NCI-H82 treated with DMSO at 0.1 percent for 48 hours (cell line): Measurements from ENCODE around the gene SHANK3.

Experiments
- DNase-seq: peaks from one replicate; lab custom pipeline; 2025; ENCODE audit not compliant: unreplicated experiment; lab: John Stamatoyannopoulos, UW

The SHANK3 gene

DNA sequence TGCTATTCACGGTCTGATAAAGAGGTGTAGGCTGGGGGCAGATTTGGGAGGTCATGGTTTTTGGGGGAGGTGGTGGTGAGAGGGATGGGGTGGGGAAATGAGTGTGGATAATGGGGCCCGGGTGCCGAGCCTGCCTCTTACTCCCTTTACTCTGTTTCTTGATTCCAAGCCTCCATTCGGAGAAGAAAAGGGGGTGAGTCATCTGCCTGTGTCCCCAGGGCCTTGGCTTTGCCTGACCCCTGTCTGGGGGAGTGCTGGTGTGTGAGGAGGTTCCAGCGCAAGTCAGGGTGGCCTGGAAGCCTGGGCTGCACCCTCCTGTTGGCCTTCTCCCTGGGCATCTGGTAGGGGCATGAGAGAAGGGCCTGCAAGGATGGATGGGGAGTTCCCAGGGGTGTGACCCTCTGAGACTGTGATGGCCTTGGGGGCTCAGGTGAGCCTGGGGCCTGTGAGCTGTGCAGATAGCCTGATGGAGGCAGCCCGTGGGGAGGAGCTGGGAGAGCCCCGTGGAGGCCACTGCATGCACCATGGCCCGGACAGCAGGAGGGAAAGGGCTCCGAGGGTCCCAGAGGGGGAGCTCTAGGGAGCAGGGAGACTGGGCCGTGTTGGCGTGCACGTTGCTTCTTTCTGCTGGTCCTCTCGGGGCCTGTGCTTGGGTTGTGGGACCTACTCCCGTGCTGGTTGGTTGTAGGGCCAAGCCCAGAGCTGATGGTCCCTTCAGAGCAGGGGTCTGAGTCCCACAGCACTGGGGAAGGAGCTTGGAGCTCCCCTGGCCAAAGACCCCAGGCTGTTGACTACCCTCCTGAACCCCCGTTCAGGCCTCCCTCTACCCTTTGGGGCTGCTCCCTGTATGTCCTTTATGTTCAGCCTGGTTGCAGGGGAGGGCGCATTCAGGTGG lies 39.1 kb downstream of the SHANK3 start:
- DNase-seq, result no peak

DNA sequence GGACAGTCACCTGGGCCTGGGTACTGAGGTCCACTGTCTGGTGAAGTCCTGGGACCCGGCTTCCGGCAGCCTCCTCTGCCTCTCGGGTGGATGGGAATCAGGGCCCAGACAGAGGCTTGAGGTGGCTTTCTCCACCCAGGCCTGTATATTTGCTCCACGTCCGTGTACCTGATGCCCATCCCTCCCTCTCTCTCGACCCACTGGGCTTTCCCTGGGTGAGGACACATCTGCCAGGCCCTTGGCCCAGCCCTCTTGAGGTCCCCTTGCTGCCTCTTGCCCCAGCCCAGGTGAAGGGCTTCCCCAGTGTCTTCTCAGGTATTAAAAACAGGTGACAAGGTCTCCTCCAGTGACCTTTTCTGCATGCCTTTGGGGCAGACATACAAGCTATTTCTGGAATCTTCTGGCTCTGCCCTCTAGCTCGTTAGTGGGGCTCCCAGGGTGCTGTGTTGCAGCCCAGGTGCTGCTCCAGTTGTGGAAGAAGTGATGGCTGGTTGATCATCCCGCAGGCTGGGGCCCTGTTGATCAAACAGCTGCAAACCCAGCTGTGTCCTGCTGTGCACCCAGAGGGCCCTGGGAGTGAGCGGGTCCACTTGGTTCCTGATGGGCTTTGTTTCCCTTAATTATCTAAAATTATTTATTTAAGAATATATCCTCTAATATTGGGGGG lies 39.9 kb downstream of the SHANK3 start:
- no peak for DNase-seq

DNA sequence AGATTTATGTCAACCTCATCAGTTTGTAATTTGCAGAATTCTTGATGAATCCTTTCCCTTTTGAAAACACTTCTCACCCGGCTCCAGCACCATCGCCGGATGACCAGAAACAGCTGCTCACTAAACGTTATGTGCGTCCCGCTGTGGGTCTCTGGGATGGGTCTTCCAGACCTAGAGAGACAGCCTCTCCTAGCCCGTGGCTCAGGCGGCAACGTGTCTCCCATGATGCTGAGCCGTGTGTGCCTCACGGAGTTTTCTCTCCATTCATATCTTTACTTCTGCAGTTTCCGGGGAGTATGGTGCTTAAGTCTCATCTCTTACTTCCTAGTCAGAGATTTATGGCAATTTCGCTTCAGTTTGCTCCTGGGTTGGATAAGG lies 40.4 kb downstream of the SHANK3 start:
- DNase-seq, result no peak

DNA sequence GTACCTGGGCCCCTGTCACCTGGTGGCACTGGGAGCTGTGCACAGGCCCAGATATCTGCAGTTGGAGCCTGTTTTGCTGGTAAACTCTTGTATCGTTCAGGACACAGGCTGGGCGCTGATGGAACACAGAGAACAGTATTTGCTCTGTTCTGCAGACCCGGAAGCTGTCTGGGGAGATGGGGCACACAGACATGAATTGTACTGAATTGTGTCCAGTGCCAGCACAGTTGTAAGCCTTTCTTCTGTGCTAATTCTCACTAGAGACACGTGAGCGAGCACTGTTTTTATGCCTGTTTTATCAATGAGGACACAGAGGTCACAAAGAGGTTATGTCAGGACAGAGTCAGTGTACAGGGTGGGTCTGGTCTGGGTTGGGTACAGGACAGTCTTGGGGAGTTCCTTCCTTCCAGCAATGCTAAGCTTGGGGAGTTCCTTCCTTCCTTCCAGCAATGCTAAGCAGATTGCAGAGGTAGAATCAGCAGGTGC lies 41.0 kb downstream of the SHANK3 start:
- DNase-seq, result no peak

DNA sequence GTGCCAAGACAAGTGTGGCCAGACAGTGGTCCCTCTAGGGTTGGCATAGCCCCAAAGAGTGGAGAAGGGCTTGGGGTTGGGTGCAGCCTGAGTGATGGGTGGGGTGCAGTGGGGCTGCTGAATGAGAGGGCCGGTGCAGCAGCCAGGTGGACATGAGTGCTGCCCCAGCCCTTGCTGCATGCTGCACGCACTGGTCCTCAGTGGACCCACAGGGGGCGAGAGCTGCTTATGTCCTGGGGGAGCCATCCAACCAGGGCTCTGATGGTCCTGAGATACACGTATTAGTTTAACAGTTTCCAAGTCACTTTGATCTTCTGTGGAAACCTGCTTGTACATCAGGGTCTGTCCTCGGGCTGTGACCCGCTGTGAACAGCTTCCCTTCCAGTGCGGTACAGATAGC lies 41.5 kb downstream of the SHANK3 start:
- no peak for DNase-seq

DNA sequence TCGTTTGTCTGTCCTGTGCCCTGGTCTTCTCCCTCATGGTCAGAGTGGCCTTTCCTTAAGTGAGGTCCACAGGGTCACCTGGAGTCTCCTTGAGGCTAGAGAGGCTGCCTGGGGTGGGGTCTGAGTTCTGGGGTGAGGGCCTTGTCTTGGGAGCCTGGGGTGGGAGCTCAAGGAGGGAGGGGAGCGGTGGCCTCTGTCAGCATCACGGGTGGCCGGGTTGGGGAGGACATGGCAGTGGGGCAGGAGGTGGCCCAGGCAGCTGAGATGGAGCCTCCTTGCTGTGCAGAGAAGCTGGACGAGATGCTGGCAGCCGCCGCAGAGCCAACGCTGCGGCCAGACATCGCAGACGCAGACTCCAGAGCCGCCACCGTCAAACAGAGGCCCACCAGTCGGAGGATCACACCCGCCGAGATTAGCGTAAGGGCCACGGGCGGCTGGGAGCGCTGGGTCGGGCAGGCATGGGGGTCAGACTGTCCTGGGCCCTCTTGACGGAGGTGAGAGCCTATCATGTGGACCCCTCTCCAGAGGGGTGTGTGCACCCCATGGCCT lies 42.1 kb downstream of the SHANK3 start:
- no peak for DNase-seq

DNA sequence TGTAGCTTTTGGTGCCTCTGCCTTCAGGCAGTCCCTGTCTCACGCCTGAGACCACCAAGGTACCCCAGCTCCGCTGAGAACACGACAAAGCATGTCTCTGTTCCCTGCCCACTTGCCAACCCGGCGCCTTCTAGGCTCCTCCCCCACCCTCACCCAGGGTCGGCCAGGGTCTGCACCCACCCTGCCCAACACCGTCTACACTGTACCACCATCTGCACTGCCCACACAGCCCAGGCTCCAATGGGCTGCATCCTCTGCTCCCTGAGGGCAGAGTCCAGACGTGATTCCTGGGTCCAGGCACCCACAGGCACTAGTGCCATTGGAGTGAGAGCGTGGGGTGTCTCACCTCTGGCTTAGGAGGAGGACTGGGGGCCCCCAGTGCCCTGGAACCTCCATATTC lies 42.6 kb downstream of the SHANK3 start:
- no peak for DNase-seq

DNA sequence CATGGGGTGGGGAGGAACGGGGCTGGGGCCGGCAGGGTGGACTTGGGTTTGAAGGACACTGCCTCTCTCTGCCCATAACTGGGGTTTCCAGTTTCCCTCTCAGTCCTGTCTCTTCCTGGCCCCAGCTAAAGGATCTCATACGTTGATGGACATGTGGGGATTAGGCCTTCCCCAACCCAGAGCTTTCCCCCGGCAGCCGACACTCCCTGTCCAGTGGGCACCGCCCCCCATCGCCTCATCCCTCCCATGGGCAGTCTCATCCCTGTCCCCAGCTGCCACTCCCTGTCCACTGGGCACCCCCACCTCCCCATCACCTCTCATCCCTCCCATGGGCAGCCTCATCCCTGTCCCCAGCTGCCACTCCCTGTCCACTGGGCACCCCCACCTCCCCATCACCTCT lies 43.2 kb downstream of the SHANK3 start:
- DNase-seq, result no peak

DNA sequence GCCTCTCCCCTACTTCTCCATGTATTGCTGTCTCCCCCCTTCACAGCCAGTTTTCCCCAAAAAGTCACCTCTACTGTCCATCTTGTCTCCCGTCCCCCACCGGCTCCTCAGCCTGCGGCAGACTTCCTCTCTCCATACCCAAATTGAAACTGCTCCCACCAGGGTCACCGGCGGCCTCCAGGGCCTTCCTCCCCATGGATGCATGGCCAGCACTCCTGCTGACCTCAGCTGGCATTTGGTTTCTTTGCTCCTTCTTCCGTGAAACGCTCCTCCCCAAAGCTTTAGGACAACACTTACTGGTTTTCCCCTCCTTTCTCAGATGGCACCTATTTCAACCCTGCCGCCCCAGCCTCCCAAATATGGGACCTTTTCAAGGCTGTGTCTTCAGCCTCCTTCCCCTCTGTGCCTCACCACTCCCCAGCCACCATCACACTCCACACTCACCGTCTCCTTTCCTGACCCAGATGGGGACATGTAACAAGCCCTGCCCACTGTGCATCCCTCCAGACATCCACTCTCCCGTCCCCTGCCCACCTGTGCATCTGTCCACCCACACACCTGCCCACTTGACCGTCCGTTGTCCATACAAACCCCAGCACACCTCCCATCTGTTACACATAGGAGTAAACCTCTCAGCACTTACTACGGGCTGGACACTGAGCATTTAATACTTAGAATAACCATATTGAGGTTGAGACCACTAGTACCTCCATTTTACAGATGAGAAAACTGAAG lies 43.8 kb downstream of the SHANK3 start:
- no peak for DNase-seq

DNA sequence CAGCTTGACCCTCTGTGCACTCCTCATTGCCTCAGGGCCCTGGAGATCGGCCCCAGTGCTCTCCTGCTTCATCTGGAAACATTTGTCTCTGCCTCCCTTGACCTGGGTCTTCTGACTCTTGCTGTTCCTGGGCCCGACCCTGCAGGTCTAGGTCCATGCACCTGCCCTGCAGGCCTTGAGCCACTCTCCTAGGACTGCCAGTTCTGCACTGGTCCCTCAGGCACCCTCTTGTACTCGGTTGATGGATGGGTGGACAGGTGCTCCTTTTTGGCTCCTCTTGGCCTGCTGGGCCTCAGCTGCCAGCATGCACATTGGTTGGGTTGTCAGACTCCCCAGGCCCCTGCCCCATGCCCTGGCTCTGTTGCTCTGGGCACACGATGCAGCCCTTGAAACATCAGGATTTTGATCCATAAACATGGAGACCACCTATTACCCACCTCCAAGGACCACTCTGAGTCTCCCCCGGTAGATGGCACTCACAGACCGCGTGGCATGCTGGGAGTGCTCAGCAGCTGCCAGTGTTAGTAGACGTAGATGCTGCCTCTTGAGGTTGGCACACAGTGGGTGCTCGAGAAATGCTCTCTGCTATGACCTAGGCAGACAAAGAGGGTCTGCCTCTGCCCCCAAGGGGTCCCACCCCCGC lies 45.2 kb downstream of the SHANK3 start:
- no peak for DNase-seq

DNA sequence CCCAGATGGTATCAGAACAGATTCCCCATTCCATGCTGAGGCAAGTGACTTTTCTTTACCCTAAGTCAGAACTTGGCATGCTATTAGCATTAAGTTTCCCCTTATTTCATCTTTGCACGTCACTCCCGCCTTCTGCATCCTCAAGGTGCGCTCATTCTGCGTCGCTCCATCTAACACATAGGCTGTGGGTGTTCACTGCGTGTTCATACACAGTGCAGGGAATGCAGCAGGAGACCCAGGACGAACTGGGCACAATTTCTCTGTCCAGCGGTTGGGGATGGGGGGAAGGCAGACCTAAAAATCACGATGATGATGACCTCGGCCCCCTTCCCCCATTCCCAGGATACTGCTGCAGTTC lies 45.7 kb downstream of the SHANK3 start:
- DNase-seq, result no peak

DNA sequence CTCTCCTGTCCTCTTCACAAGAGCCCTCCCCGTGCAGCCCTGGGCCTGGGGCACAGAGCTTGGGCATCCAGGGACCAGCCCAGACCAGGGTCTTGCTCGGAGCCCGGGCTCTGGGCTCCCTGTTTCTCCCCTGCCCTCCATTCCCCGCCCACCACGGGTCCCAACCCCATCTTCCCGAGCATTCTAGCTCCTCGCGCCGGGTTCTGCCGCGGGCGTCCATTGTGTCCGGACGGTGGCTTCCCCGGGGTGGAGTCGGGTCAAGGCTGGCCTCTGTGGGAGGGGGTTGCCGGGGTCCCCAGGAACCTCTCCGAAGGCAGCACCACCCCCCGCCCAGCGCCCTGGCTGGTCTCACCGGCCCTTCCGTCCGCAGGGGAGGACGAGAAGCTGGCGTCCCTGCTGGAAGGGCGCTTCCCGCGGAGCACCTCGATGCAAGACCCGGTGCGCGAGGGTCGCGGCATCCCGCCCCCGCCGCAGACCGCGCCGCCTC lies 47.2 kb downstream of the SHANK3 start:
- no peak for DNase-seq

DNA sequence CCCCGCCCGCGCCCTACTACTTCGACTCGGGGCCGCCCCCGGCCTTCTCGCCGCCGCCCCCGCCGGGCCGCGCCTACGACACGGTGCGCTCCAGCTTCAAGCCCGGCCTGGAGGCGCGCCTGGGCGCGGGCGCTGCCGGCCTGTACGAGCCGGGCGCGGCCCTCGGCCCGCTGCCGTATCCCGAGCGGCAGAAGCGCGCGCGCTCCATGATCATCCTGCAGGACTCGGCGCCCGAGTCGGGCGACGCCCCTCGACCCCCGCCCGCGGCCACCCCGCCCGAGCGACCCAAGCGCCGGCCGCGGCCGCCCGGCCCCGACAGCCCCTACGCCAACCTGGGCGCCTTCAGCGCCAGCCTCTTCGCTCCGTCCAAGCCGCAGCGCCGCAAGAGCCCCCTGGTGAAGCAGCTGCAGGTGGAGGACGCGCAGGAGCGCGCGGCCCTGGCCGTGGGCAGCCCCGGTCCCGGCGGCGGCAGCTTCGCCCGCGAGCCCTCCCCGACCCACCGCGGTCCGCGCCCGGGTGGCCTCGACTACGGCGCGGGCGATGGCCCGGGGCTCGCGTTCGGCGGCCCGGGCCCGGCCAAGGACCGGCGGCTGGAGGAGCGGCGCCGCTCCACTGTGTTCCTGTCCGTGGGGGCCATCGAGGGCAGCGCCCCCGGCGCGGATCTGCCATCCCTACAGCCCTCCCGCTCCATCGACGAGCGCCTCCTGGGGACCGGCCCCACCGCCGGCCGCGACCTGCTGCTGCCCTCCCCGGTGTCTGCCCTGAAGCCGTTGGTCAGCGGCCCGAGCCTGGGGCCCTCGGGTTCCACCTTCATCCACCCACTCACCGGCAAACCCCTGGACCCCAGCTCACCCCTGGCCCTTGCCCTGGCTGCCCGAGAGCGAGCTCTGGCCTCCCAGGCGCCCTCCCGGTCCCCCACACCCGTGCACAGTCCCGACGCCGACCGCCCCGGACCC lies 48.0 kb downstream of the SHANK3 start:
- no peak for DNase-seq

DNA sequence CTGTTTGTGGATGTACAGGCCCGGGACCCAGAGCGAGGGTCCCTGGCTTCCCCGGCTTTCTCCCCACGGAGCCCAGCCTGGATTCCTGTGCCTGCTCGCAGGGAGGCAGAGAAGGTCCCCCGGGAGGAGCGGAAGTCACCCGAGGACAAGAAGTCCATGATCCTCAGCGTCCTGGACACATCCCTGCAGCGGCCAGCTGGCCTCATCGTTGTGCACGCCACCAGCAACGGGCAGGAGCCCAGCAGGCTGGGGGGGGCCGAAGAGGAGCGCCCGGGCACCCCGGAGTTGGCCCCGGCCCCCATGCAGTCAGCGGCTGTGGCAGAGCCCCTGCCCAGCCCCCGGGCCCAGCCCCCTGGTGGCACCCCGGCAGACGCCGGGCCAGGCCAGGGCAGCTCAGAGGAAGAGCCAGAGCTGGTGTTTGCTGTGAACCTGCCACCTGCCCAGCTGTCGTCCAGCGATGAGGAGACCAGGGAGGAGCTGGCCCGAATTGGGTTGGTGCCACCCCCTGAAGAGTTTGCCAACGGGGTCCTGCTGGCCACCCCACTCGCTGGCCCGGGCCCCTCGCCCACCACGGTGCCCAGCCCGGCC lies 48.7 kb downstream of the SHANK3 start:
- DNase-seq, result no peak

DNA sequence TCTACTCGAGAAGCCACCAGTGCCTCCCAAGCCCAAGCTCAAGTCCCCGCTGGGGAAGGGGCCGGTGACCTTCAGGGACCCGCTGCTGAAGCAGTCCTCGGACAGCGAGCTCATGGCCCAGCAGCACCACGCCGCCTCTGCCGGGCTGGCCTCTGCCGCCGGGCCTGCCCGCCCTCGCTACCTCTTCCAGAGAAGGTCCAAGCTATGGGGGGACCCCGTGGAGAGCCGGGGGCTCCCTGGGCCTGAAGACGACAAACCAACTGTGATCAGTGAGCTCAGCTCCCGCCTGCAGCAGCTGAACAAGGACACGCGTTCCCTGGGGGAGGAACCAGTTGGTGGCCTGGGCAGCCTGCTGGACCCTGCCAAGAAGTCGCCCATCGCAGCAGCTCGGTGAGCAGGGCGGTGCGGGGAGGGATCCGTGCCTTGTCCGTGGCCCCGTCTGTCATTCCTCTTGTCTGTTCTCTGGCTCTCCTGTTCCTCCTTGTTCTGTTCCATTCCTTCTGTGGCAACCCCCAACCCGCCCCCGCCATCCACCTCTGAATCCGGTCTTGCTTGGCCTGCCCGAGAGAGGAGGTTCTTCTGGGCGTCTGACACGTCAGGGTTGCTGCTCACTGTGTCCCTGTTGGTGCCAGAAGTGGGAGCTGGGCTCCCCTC lies 49.6 kb downstream of the SHANK3 start:
- no peak for DNase-seq
